ENCODE results near the gene CRABP2.

The CRABP2 gene

GRCh38 chr1:156664046-156664766 lies 41.2 kb downstream of the CRABP2 start:
- Mint-ChIP-seq H3K27ac (peak overlapping the region; percentile 12), H3K4me3 (no peak overlapping the region), H3K4me1 (peaks cover 67% of the 10 kb centered on the region), H3K9me3 (no peaks in the 10 kb centered on the region), H3K27me3 (no peaks in the 10 kb centered on the region), H3K36me3 (no peaks in the 10 kb centered on the region)
- no peak for ATAC-seq

DNA sequence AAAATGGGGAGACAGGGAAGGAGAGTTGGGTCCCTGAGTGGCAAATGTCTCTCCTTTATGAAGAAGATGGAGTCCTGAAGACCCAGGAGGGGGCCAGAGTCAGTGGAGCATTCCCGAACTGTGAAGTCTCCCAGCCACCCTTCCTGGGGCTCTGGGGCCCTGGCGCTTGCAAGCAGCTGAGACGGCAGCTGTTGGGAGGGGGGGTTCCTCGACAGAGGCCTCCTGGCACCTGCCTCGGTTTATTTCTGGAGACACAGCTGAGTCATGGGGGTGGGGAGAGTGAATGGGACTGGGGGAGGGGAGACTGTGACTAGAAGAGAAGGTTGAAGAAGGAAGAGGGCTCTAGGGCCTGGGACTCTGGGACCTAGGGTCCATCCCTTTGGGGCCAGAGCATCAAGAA lies 42.2 kb downstream of the CRABP2 start:
- ATAC-seq, result no peak
- Mint-ChIP-seq H3K27me3 (no peaks in the 10 kb centered on the region), H3K27ac (peak overlapping the region; percentile 12), H3K9me3 (no peaks in the 10 kb centered on the region), H3K4me3 (no peak overlapping the region), H3K36me3 (no peaks in the 10 kb centered on the region), H3K4me1 (peaks cover 77% of the 10 kb centered on the region)

DNA sequence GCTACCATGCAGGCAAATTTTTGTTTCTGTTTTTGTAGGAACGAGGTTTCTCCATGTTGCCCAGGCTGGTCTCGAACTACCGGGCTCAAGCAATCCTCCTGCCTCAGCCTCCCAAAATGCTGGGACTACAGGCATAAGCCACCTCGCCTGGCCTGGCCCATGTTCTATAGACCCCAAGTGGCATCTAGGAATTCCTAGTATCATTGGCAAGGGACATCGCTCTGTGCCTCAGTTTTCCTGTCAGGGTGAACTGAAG lies 42.7 kb downstream of the CRABP2 start:
- H3K4me3 Mint-ChIP-seq, result no peak overlapping the region
- peak overlapping the region; percentile 12 for H3K27ac Mint-ChIP-seq
- no peak for ATAC-seq
- no peaks in the 10 kb centered on the region for H3K9me3 Mint-ChIP-seq
- peaks cover 81% of the 10 kb centered on the region for H3K4me1 Mint-ChIP-seq
- H3K27me3 Mint-ChIP-seq, result peaks cover 2% of the 10 kb centered on the region
- no peaks in the 10 kb centered on the region for H3K36me3 Mint-ChIP-seq

DNA sequence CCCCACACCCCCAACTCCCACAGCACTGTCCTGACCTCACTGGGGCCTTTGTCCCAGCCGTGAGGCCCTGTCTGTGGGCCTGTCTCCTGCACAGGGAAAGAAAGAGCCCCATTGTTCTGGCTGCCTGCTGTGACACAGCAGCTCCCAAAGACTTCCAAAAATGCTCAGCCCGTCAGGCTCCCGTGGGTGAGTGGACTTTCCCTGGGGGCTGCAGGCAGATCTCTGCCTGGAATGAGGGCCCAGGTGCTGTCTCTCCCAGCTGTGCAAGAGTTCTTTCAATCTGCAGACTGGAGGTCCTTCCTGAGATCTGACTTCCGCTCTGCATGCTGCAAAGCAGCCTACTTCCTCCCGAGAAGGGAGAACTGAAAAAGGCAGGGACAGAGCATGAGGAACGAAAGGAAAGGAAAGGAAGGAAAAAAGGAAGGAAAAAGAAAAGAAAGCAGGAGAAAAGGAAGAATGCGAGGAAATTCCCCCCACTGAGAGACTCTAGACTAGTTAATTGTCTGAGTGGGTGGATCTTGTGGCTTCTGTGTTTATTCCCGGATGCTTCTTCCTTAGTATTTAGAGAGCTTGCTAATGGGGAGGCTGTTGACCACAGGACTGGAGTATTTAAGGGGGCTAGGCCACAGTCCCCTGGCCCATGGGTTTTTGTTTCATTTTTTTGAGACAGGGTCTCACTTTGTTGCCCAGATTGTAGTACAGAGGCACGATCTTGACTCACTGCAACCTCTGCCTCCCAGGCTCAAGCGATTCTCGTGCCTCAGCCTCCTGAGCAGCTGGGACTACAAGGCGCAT lies 43.2 kb downstream of the CRABP2 start:
- ATAC-seq, result no peak
- Mint-ChIP-seq H3K27me3 (peaks cover 8% of the 10 kb centered on the region), H3K4me3 (no peak overlapping the region), H3K36me3 (no peaks in the 10 kb centered on the region), H3K9me3 (no peaks in the 10 kb centered on the region), H3K4me1 (peaks cover 87% of the 10 kb centered on the region), H3K27ac (peak overlapping the region; percentile 12)

GRCh38 chr1:156660752-156661112 lies 44.7 kb downstream of the CRABP2 start:
- H3K9me3 Mint-ChIP-seq, result no peaks in the 10 kb centered on the region
- peaks cover 22% of the 10 kb centered on the region for H3K27me3 Mint-ChIP-seq
- H3K4me3 Mint-ChIP-seq, result peak overlapping the region; percentile 34
- peak overlapping the region; percentile 60 for H3K27ac Mint-ChIP-seq
- no peaks in the 10 kb centered on the region for H3K36me3 Mint-ChIP-seq
- no peak for ATAC-seq
- peaks cover 98% of the 10 kb centered on the region for H3K4me1 Mint-ChIP-seq

DNA sequence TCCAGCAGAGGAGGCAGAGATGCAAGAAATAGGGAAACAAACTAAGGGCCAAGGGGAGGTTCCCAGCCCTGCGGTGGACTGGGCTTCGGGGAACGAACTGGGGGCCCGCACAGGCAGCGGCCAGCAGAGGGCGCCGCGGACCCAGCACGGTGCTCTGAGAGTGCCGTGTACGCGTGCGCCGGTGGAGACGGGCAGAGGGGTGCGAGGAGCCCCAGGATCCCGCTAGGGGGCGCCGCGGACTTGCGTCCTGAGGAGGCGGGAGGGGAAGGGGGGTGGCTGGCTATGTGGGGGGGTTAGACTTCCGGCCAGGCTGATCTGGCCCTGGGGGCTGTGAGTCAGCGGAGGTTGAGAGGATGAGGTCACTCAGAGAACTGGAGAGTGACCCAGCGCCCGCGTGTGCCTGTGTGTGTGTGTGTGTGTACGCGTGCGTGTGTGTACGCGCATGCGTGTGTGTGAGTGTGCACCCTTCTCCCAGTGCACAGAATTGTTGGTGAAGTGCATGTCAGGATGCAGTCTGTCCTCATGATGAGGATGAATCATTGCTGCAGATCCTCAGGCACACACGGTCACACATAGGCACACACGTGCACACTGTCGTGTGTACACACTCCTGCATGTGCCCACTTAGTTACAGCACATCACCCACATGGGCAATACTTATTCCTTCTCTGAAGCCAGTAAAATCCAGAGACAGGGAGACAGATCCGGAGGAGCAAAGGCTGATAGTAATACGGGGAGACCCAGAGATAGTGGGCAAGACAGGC lies 45.2 kb downstream of the CRABP2 start:
- H3K4me1 Mint-ChIP-seq, result peaks cover 98% of the 10 kb centered on the region
- ATAC-seq, result peak; percentile 87
- no peaks in the 10 kb centered on the region for H3K9me3 Mint-ChIP-seq
- H3K27ac Mint-ChIP-seq, result peak overlapping the region; percentile 60
- H3K27me3 Mint-ChIP-seq, result peaks cover 28% of the 10 kb centered on the region
- peak overlapping the region; percentile 63 for H3K4me3 Mint-ChIP-seq
- H3K36me3 Mint-ChIP-seq, result no peaks in the 10 kb centered on the region

- peaks cover 34% of the 10 kb centered on the region for H3K27me3 Mint-ChIP-seq
- peak overlapping the region; percentile 63 for H3K4me3 Mint-ChIP-seq
- no peaks in the 10 kb centered on the region for H3K36me3 Mint-ChIP-seq
- H3K4me1 Mint-ChIP-seq, result peaks cover 95% of the 10 kb centered on the region
- H3K27ac Mint-ChIP-seq, result peak overlapping the region; percentile 60
- H3K9me3 Mint-ChIP-seq, result no peaks in the 10 kb centered on the region
- no peak for ATAC-seq
Observed at GRCh38 chr1:156659661-156659987, 45.8 kb downstream of the CRABP2 start.

GRCh38 chr1:156658945-156659574 lies 46.3 kb downstream of the CRABP2 start:
- H3K4me1 Mint-ChIP-seq, result peaks cover 90% of the 10 kb centered on the region
- no peak for ATAC-seq
- peak overlapping the region; percentile 60 for H3K27ac Mint-ChIP-seq
- no peak overlapping the region for H3K4me3 Mint-ChIP-seq
- H3K9me3 Mint-ChIP-seq, result no peaks in the 10 kb centered on the region
- no peaks in the 10 kb centered on the region for H3K36me3 Mint-ChIP-seq
- H3K27me3 Mint-ChIP-seq, result peaks cover 39% of the 10 kb centered on the region

- H3K27me3 Mint-ChIP-seq, result peaks cover 45% of the 10 kb centered on the region
- no peak for ATAC-seq
- H3K27ac Mint-ChIP-seq, result no peak overlapping the region
- H3K9me3 Mint-ChIP-seq, result no peaks in the 10 kb centered on the region
- no peak overlapping the region for H3K4me3 Mint-ChIP-seq
- no peaks in the 10 kb centered on the region for H3K36me3 Mint-ChIP-seq
- peaks cover 84% of the 10 kb centered on the region for H3K4me1 Mint-ChIP-seq
Observed at GRCh38 chr1:156658496-156658895, 46.9 kb downstream of the CRABP2 start.

GRCh38 chr1:156657741-156658319 lies 47.6 kb downstream of the CRABP2 start:
- Mint-ChIP-seq H3K4me1 (peaks cover 77% of the 10 kb centered on the region), H3K4me3 (peak overlapping the region; percentile 78), H3K9me3 (no peaks in the 10 kb centered on the region), H3K27ac (peak overlapping the region; percentile 48), H3K27me3 (peaks cover 51% of the 10 kb centered on the region), H3K36me3 (no peaks in the 10 kb centered on the region)
- no peak for ATAC-seq

- Mint-ChIP-seq H3K27me3 (peaks cover 59% of the 10 kb centered on the region), H3K36me3 (no peaks in the 10 kb centered on the region), H3K27ac (peak overlapping the region; percentile 48), H3K4me3 (peak overlapping the region; percentile 78), H3K9me3 (no peaks in the 10 kb centered on the region), H3K4me1 (peaks cover 71% of the 10 kb centered on the region)
- ATAC-seq, result peak; percentile 59
Observed at GRCh38 chr1:156656806-156657740, 48.3 kb downstream of the CRABP2 start.

GRCh38 chr1:156655904-156656516 lies 49.4 kb downstream of the CRABP2 start:
- Mint-ChIP-seq H3K9me3 (no peaks in the 10 kb centered on the region), H3K27ac (no peak overlapping the region), H3K4me3 (no peak overlapping the region), H3K27me3 (peaks cover 70% of the 10 kb centered on the region), H3K4me1 (peaks cover 60% of the 10 kb centered on the region), H3K36me3 (no peaks in the 10 kb centered on the region)
- ATAC-seq, result no peak

GRCh38 chr1:156655151-156655903 lies 50.1 kb downstream of the CRABP2 start:
- H3K4me3 Mint-ChIP-seq, result no peak overlapping the region
- no peak for ATAC-seq
- peaks cover 53% of the 10 kb centered on the region for H3K4me1 Mint-ChIP-seq
- no peak overlapping the region for H3K27ac Mint-ChIP-seq
- H3K27me3 Mint-ChIP-seq, result peaks cover 75% of the 10 kb centered on the region
- H3K36me3 Mint-ChIP-seq, result no peaks in the 10 kb centered on the region
- H3K9me3 Mint-ChIP-seq, result no peaks in the 10 kb centered on the region
